K562 (cell line): ENCODE results near the gene GH2. TPM values are rescaled to one million over a fixed set of nuclear protein-coding genes. Genes with fewer than 3 reads are reported as not detected.
"Not testable (repeated sequence)": the region's sequence is repeated elsewhere in the genome, so short reads cannot be mapped to it uniquely, and the experiment has no call there.

ENCODE experiments used
- ATAC-seq: fragments of 200-7000 bp; cut with Tn5 transposase; 3 replicates; pipeline ENCODE4 v1.9.1; 2020; ENCODE audit warnings: moderate library complexity
- BruUV-seq: library from RNA; stranded (reverse); fragments of 400-500 nt; replicated peaks from 2 replicates; lab custom pipeline; 2021; lab: Mats Ljungman, UMichigan
- CTCF ChIA-PET: fragments of 300-600 bp; formaldehyde crosslinking; extraction: SDS; loops from one replicate; lab custom pipeline; 2021; ENCODE audit warnings: low intra/inter-chr PET ratio; lab: Yijun Ruan, JAX
- POLR2A ChIA-PET: fragments of 300-600, 350-650 bp; sonication (Branson Sonifier 250); formaldehyde crosslinking; extraction: SDS; loops from one replicate; lab custom pipeline; 2021; ENCODE audit warnings: antibody characterized with exemption, inconsistent platforms; lab: Yijun Ruan, JAX
- DNase-seq, 4 experiments: peaks; one replicate each; pipeline versions ENCODE4 v3.0.0 to v3.0.0-alpha.2; 2011 to 2018; ENCODE audit warnings: low spot score in 3 of 4, mixed read lengths in 3 of 4; ENCODE audit errors: extremely low read depth in 1 of 4
- FAIRE-seq: peaks from 2 replicates; lab custom pipeline; 2011; peaks lifted over from hg19 to GRCh38; lab: Jason Lieb, UNC
- H2AFZ ChIP-seq: 2 replicates; pipeline ENCODE4 v1.6.0; 2011; ENCODE audit warnings: low read depth, low read length, control low read depth, inconsistent platforms
- H3K27ac ChIP-seq: fragments of 200-600 bp; 3 replicates; pipeline ENCODE4 v1.8.0; 2011; ENCODE audit warnings: low read depth, mild to moderate bottlenecking, control low read depth, inconsistent platforms, low read length, moderate library complexity, mixed read lengths; ENCODE audit errors: extremely low read depth
- H3K27me3 ChIP-seq, 2 experiments: fragments of 300-600 bp in 1 of 2; 2 replicates in 1 of 2; 3 replicates in 1 of 2; pipeline versions ENCODE4 v1.6.0 to v1.8.0; 2011; ENCODE audit warnings: inconsistent platforms in 2 of 2, low read length in 2 of 2, mild to moderate bottlenecking in 1 of 2, mixed read lengths in 1 of 2, moderate library complexity in 1 of 2; ENCODE audit not compliant: control insufficient read depth in 2 of 2, insufficient read depth in 2 of 2
- H3K36me3 ChIP-seq: fragments of 300-600 bp; 3 replicates; pipeline ENCODE4 v1.8.0; 2011; ENCODE audit warnings: mild to moderate bottlenecking, low read length, inconsistent platforms; ENCODE audit not compliant: control insufficient read depth, insufficient read depth
- H3K4me1 ChIP-seq, 2 experiments: fragments of 200-600 bp in 1 of 2; replicated peaks in 1 of 2; 2 replicates in 1 of 2; 3 replicates in 1 of 2; pipeline versions ENCODE4 v1.5.1 to v1.8.0; 2011; ENCODE audit warnings: inconsistent platforms in 2 of 2, low read length in 2 of 2, mild to moderate bottlenecking in 1 of 2, mixed read lengths in 1 of 2, moderate library complexity in 1 of 2; ENCODE audit not compliant: control insufficient read depth in 2 of 2, insufficient read depth in 2 of 2
- H3K4me2 ChIP-seq: 2 replicates; pipeline ENCODE4 v1.6.1; 2011; ENCODE audit warnings: low read length, control low read depth, inconsistent platforms, mixed read lengths; ENCODE audit not compliant: insufficient read depth
- H3K4me3 ChIP-seq: fragments of 200-600 bp; sonication (generic), shearing (Covaris generic); 2 replicates; pipeline ENCODE4 v1.5.1; 2016; ENCODE audit warnings: control low read depth, inconsistent platforms
- H3K79me2 ChIP-seq: fragments of 200-600 bp; 3 replicates; pipeline ENCODE4 v1.8.0; 2011; ENCODE audit warnings: low read length, inconsistent platforms; ENCODE audit not compliant: control insufficient read depth, insufficient read depth
- H3K9ac ChIP-seq, 2 experiments: 2 replicates each; pipeline versions ENCODE4 v1.6.0 to v1.6.1; 2011; ENCODE audit warnings: low read depth in 2 of 2, low read length in 2 of 2, control low read depth in 1 of 2, inconsistent platforms in 1 of 2, mild to moderate bottlenecking in 1 of 2, mixed read lengths in 1 of 2; ENCODE audit not compliant: insufficient read depth in 1 of 2
- H3K9me1 ChIP-seq: one replicate; pipeline ENCODE4 v1.6.0; 2011; ENCODE audit warnings: inconsistent platforms, mild to moderate bottlenecking, low read length, moderate library complexity; ENCODE audit not compliant: control insufficient read depth, insufficient read depth
- H3K9me3 ChIP-seq: replicated peaks from 2 replicates; pipeline ENCODE4 v1.5.1; 2011; ENCODE audit warnings: low read depth, low read length, inconsistent platforms; ENCODE audit not compliant: control insufficient read depth, insufficient read depth
- H4K20me1 ChIP-seq: replicated peaks from 2 replicates; pipeline ENCODE4 v1.6.1; 2011; ENCODE audit warnings: low read length, inconsistent platforms, mixed read lengths; ENCODE audit not compliant: control insufficient read depth, insufficient read depth
- KDM2B ChIP-seq: fragments of 250-450 bp; sonication (Bioruptor Pico); IDR thresholded peaks from 2 replicates; pipeline ENCODE4 v1.8.0; 2021; ENCODE audit warnings: mild to moderate bottlenecking, moderate library complexity
- WGBS: fragments of 100-300 bp; shearing (Covaris generic); methylation state at CpG from one replicate; pipeline ENCODE4 v1.1.6; 2016; ENCODE audit warnings: low coverage, mixed read lengths; ENCODE audit not compliant: insufficient coverage; ENCODE audit errors: missing lambda C conversion rate; 5-methylcytosine and 5-hydroxymethylcytosine counted together
- in situ Hi-C: fragments of 300-500 bp; cut with MboI; formaldehyde crosslinking; loops from 4 replicates; pipeline ENCODE4 v1.15.0; 2018; ENCODE audit warnings: inconsistent platforms, mixed read lengths
- intact Hi-C: fragments of 100-400 bp; cut with micrococcal nuclease; formaldehyde crosslinking; loops from 2 replicates; pipeline ENCODE4 v1.14.2; 2022
- polyA plus RNA-seq, 8 experiments: library from polyadenylated mRNA; depleted of rRNA in 4 of 8; stranded (reverse) in 5 of 8; unstranded in 3 of 8; fragments of >200 nt; fragmentation: Nextera tagmentation in 2 of 8; fragmentation: Illumina TruSeq in 1 of 8; extraction: Ambion mirVana in 2 of 8; extraction: Trizol in 1 of 8; gene quantifications; 2 replicates each; pipeline versions ENCODE4 v1.2.1 to v1.2.3, GENCODE V29; 2011 to 2014; ENCODE audit warnings: inconsistent platforms in 1 of 8, missing spikeins in 1 of 8
- total RNA-seq, 7 experiments: library from RNA; depleted of rRNA in 6 of 7; stranded (reverse); fragments of >200 nt in 6 of 7; fragmentation: Illumina TruSeq in 2 of 7; extraction: Trizol in 2 of 7; gene quantifications; 2 replicates each; pipeline versions ENCODE4 v1.2.1 to v1.2.3, GENCODE V29; 2011 to 2021; ENCODE audit warnings: low replicate concordance in 1 of 7

Gene GH2
- total and polyA plus RNA-seq, 9 of the 15 experiments (the other 6 are each of a cell fraction or from before 2014, with no cell fraction given): not detected

DNA sequence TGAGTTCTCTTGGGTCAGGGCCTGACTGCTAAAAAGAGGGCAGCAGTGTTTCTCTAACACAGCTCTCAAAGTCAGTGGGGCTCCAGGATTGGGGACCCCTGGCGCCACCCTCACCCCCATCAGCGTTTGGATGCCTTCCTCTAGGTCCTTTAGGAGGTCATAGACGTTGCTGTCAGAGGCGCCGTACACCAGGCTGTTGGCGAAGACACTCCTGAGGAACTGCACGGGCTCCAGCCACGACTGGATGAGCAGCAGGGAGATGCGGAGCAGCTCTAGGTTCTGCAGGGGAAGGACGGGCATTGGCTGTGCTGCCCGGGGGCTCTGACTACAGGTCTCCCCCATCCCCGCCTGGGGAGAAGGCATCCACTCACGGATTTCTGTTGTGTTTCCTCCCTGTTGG lies 35.9 kb upstream of the GH2 start:
- no peaks in the 10 kb centered on the region for H4K20me1 ChIP-seq
- FAIRE-seq (no peak), DNase-seq (no peak), ATAC-seq (no peak)
- BruUV-seq: no TSS peak
- no peak for TF ChIP-seq KDM2B (CRISPR knock-in tag)
- H3K27ac ChIP-seq: no peak overlapping the region
- ChIA-PET CTCF (no interaction called here), POLR2A (interaction anchor here (0.7 kb wide), 1 partner anchor 93 kb away, joined by 3 read pairs; no protein-coding TSS in a partner anchor)
- intact Hi-C loops (loop anchor here (2.0 to 10.0 kb wide), 5 partner anchors 29 to 367 kb away; partner anchors contain the start of gene ERN1), in situ Hi-C loops (loop anchor here (10.0 kb wide), 2 partner anchors 107 to 367 kb away; partner anchors contain the start of gene ICAM2)
- no peaks in the 10 kb centered on the region; a peak in 1 of 5 replicates for H3K4me1 ChIP-seq
- no peaks in the 10 kb centered on the region for H3K9me3 ChIP-seq
- H3K4me2 ChIP-seq: no peak overlapping the region
- no peak overlapping the region for H2AFZ ChIP-seq
- 10% methylated on average over 12 of the region's 13 CpGs for WGBS
- no peaks in the 10 kb centered on the region for H3K9me1 ChIP-seq
- peaks cover 3 to 34% of the 10 kb centered on the region in 2 experiments; a peak in 4 of 5 replicates for H3K27me3 ChIP-seq
- H3K36me3 ChIP-seq: no peaks in the 10 kb centered on the region
- H3K9ac ChIP-seq: no peak overlapping the region
- no peaks in the 10 kb centered on the region for H3K79me2 ChIP-seq
- H3K4me3 ChIP-seq: no peak overlapping the region

DNA sequence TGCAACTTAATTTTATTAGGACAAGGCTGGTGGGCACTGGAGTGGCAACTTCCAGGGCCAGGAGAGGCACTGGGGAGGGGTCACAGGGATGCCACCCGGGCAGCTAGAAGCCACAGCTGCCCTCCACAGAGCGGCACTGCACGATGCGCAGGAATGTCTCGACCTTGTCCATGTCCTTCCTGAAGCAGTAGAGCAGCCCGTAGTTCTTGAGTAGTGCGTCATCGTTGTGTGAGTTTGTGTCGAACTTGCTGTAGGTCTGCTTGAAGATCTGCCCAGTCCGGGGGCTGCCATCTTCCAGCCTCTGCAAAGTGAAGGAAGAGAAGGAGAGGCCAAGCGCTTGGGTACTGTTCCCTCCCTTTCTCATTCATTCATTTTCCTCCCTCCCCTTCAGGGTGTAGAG lies 35.5 kb upstream of the GH2 start:
- BruUV-seq, H3K27ac ChIP-seq, H3K36me3 ChIP-seq, H3K9me1 ChIP-seq, DNase-seq, H3K79me2 ChIP-seq, H3K4me2 ChIP-seq, H4K20me1 ChIP-seq, H3K9me3 ChIP-seq, CTCF ChIA-PET, H3K4me1 ChIP-seq, FAIRE-seq, H2AFZ ChIP-seq, H3K9ac ChIP-seq, H3K4me3 ChIP-seq, ATAC-seq, POLR2A ChIA-PET: not testable (repeated sequence)
- in situ Hi-C loops: loop anchor here (10.0 kb wide), 2 partner anchors 108 to 368 kb away; partner anchors contain the start of gene ICAM2
- intact Hi-C loops: loop anchor here (5.0 to 10.0 kb wide), 2 partner anchors 215 to 368 kb away; partner anchors contain the start of gene ERN1
- WGBS: 16% methylated on average over 5 of the region's 11 CpGs
- peaks cover 3 to 34% of the 10 kb centered on the region in 2 experiments; a peak in 4 of 5 replicates for H3K27me3 ChIP-seq
